Measurements from ENCODE around the gene NLRP4. TPM values are rescaled to one million over a fixed set of nuclear protein-coding genes. Genes with fewer than 3 reads are reported as not detected.

The NLRP4 gene
- total and polyA plus RNA-seq, 10 of the 15 experiments (the other 5 are each of a cell fraction or from before 2014, with no cell fraction given), result 0.07 to 9.6 (median 0.29) TPM; not detected in 6

DNA sequence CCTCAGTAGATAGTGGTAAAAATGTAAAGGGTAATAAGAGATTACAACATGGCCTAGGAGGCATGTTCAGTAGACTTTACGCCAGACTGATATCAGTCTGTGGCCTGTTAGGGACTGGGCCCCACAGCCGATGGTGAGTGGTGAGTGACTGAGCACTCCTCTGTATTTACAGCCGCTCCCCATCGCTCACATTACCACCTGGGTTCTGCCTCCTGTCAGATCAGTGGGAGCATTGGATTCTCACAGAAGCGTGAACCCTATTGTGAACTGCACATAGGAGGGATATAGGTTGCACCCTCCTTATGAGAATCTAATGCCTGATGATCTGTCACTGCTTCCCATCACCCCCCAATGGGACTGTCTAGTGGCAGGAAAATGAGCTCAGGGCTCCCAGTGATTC, 22.4 kb upstream of the NLRP4 start:
- 74% methylated on average over 5 of the region's 5 CpGs for WGBS (ENCODE audit: insufficient coverage, insufficient replicate concordance, low lambda C conversion rate, missing lambda C conversion rate)
- ATAC-seq (no peak), FAIRE-seq (no peak), DNase-seq (ENCODE audit: low read depth, low spot score) (no peak)
- intact Hi-C loops (cut with micrococcal nuclease; ENCODE audit: unreplicated experiment), result no loop called here
- no TSS peak for BruUV-seq (replicated peaks)
- RAD21 ChIA-PET (ENCODE audit: unreplicated experiment), result no interaction called here
- Histone ChIP-seq H4K20me1 (ENCODE audit: control insufficient read depth, insufficient read depth) (no peaks in the 10 kb centered on the region), H3K79me2 (ENCODE audit: control insufficient read depth, insufficient read depth, low read length) (no peaks in the 10 kb centered on the region), H3K4me2 (ENCODE audit: control insufficient read depth, insufficient read depth) (no peak overlapping the region), H3K27me3 (replicated peaks in 1 of 2; ENCODE audit: control insufficient read depth in 2 of 2, insufficient read depth in 2 of 2, low read length in 1 of 2) (no peaks in the 10 kb centered on the region), H2AFZ (ENCODE audit: control insufficient read depth, low read depth, low read length) (no peak overlapping the region), H3K9me3 (replicated peaks; ENCODE audit: control insufficient read depth, insufficient read depth, low read length) (peaks cover 2% of the 10 kb centered on the region; the same call in 2 of the 3 replicates), H3K36me3 (ENCODE audit: control insufficient read depth in 2 of 2, insufficient read depth in 2 of 2, low read length in 1 of 2) (no peaks in the 10 kb centered on the region), H3K9ac (ENCODE audit: control insufficient read depth, insufficient read depth, low read length) (no peak overlapping the region), H3K4me1 (ENCODE audit: control insufficient read depth, insufficient read depth, low read length) (peaks cover 11% of the 10 kb centered on the region), H3K4me3 (no peak overlapping the region), H3K27ac (ENCODE audit: control insufficient read depth, insufficient read depth) (no peak overlapping the region)
- POLR2A ChIA-PET, result no interaction called here
- CTCF ChIA-PET, result no interaction called here
- in situ Hi-C loops (cut with MboI), result loop anchor here (10.0 kb wide), 1 partner anchor 299 kb away; no protein-coding TSS in a partner anchor
- TF ChIP-seq HDAC6 (IDR thresholded peaks at IDR 0.05; ENCODE audit: unreplicated experiment) (no peak), EED (IDR thresholded peaks at IDR 0.05; ENCODE audit: low read depth) (no peak), FOS (IDR thresholded peaks at IDR 0.05; ENCODE audit: borderline replicate concordance, extremely low read depth, insufficient read length) (no peak), ETV6 (conservative IDR thresholded peaks at IDR 0.05 in 1 of 2, IDR thresholded peaks at IDR 0.05 in 1 of 2; ENCODE audit: borderline replicate concordance in 1 of 2, low read depth in 1 of 2) (no peak), SUPT20H (IDR thresholded peaks at IDR 0.05; ENCODE audit: borderline replicate concordance, control insufficient read depth, low read depth, low read length) (no peak), ZNF384 (IDR thresholded peaks at IDR 0.05; ENCODE audit: borderline replicate concordance, low read depth, low read length) (no peak), ZSCAN29 (IDR thresholded peaks at IDR 0.05) (no peak)
- TF ChIP-seq, protein P1, sequence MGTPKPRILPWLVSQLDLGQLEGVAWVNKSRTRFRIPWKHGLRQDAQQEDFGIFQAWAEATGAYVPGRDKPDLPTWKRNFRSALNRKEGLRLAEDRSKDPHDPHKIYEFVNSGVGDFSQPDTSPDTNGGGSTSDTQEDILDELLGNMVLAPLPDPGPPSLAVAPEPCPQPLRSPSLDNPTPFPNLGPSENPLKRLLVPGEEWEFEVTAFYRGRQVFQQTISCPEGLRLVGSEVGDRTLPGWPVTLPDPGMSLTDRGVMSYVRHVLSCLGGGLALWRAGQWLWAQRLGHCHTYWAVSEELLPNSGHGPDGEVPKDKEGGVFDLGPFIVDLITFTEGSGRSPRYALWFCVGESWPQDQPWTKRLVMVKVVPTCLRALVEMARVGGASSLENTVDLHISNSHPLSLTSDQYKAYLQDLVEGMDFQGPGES (IDR thresholded peaks at IDR 0.05), result no peak
- TF ChIP-seq, protein P2, sequence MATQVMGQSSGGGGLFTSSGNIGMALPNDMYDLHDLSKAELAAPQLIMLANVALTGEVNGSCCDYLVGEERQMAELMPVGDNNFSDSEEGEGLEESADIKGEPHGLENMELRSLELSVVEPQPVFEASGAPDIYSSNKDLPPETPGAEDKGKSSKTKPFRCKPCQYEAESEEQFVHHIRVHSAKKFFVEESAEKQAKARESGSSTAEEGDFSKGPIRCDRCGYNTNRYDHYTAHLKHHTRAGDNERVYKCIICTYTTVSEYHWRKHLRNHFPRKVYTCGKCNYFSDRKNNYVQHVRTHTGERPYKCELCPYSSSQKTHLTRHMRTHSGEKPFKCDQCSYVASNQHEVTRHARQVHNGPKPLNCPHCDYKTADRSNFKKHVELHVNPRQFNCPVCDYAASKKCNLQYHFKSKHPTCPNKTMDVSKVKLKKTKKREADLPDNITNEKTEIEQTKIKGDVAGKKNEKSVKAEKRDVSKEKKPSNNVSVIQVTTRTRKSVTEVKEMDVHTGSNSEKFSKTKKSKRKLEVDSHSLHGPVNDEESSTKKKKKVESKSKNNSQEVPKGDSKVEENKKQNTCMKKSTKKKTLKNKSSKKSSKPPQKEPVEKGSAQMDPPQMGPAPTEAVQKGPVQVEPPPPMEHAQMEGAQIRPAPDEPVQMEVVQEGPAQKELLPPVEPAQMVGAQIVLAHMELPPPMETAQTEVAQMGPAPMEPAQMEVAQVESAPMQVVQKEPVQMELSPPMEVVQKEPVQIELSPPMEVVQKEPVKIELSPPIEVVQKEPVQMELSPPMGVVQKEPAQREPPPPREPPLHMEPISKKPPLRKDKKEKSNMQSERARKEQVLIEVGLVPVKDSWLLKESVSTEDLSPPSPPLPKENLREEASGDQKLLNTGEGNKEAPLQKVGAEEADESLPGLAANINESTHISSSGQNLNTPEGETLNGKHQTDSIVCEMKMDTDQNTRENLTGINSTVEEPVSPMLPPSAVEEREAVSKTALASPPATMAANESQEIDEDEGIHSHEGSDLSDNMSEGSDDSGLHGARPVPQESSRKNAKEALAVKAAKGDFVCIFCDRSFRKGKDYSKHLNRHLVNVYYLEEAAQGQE (IDR thresholded peaks at IDR 0.05; ENCODE audit: low read depth, low read length), result no peak
- TF ChIP-seq, protein P3, sequence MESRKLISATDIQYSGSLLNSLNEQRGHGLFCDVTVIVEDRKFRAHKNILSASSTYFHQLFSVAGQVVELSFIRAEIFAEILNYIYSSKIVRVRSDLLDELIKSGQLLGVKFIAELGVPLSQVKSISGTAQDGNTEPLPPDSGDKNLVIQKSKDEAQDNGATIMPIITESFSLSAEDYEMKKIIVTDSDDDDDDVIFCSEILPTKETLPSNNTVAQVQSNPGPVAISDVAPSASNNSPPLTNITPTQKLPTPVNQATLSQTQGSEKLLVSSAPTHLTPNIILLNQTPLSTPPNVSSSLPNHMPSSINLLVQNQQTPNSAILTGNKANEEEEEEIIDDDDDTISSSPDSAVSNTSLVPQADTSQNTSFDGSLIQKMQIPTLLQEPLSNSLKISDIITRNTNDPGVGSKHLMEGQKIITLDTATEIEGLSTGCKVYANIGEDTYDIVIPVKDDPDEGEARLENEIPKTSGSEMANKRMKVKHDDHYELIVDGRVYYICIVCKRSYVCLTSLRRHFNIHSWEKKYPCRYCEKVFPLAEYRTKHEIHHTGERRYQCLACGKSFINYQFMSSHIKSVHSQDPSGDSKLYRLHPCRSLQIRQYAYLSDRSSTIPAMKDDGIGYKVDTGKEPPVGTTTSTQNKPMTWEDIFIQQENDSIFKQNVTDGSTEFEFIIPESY (IDR thresholded peaks at IDR 0.05), result no peak
- SMC1A ChIA-PET (ENCODE audit: uncharacterized antibody, unreplicated experiment), result no interaction called here

All from GM12878 (cell line).